Measurements from ENCODE around the gene NYAP1.
"Not testable (repeated sequence)": the region's sequence is repeated elsewhere in the genome, so short reads cannot be mapped to it uniquely, and the experiment has no call there.

NYAP1 gene

DNA sequence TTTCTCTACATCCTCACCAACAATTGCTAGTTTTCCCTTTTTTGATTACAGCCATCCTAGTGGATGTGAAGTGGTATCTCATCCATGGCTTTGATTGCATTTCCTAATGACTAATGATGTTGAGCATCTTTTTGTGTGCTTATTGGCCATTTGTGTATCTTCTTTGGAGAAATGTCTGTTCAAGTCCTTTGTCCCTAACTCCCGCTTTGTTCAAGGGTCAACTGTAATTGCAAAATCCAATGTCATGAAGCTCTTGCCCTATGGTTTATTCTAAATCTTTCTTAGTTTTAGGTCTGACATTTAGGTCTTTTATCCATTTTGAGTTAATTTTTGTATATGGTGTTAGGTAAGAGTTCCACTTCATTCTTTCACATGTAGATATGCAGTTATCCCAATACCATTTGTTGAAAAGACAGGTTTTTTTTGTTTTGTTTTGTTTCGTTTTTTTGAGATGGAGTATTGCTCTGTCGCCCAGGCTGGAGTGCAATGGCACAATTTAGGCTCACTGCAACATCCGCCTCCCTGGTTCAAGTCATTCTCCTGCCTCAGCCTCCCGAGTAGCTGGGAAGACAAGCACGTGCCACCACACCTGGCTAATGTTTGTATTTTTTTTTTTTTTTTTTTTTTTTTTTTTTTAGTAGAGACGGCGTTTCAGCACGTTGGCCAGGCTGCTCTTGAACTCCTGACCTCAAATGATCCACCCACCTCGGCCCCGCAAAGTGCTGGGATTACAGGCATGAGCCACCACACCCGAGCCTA, 44.6 kb downstream of the NYAP1 start:
- H3K36me3 Mint-ChIP-seq (ENCODE audit: low read depth); DNase-seq; H3K27ac Mint-ChIP-seq; H3K27me3 Mint-ChIP-seq; H3K4me3 Mint-ChIP-seq; H3K9me3 Mint-ChIP-seq: not testable (repeated sequence)
- H3K4me1 Mint-ChIP-seq (ENCODE audit: low read depth), result peaks cover 13% of the 10 kb centered on the region

DNA sequence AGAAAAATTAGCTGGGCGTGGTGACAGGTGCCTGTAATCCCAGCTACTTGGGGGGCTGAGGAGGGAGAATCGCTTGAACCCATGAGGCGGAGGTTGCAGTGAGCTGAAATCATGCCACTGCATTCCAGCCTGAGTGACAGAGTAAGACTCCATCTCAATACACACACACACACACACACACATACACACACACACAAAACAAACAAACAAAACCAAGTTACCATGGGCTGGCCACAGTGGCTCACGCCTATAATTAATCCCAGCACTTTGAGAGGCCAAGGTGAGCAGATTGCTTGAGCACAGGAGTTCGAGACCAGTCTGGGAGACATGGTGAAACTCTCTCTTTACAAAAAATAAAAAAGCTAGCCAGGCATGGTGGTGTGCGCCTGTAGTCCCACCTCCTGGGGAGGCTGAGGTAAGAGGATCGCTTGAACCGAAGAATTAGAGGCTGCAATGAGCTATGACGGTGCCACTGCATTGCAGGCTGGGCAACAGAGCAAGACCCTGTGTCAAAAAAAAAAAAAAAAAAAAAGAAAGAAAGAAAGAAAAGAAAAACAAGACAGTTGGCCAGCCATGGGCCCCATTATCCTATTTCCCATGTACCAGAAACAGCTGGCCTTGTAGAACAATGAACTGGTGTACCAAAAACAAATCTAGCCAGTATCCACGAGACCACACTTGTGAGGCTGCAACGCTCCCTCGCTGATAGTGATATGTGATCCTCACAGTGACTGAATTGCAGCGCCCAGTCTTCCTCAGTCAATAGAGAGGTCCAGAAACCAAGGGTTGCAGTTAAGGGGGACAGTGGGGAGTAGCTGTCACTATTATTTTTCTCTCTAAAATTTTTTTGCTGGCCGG, 48.7 kb downstream of the NYAP1 start:
- Mint-ChIP-seq H3K4me1 (ENCODE audit: low read depth) (peaks cover 8% of the 10 kb centered on the region), H3K9me3 (no peaks in the 10 kb centered on the region), H3K27me3 (no peaks in the 10 kb centered on the region), H3K27ac (no peak overlapping the region), H3K36me3 (ENCODE audit: low read depth) (no peaks in the 10 kb centered on the region), H3K4me3 (no peak overlapping the region)
- no peak for DNase-seq

DNA sequence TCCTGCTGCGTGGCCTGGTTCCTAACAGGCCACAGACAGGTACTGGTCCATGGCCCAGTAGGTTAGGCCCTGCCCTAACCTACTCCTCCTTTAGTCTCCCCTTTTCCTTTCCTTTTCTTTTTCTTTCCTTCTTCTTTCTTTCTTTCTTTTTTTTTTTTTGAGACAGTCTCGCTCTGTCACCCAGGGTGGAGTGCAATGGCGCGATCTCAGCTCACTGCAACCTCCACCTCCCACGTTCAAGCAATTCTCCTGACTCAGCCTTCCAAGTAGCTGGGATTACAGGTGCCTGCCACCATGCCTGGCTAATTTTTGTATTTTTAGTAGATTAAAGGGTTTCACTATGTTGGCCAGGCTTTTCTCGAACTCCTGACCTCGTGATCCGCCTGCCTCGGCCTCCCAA, 52.3 kb downstream of the NYAP1 start:
- H3K27me3 Mint-ChIP-seq, H3K4me3 Mint-ChIP-seq, H3K27ac Mint-ChIP-seq, H3K9me3 Mint-ChIP-seq, DNase-seq: not testable (repeated sequence)
- H3K4me1 Mint-ChIP-seq (ENCODE audit: low read depth), result peaks cover 18% of the 10 kb centered on the region
- H3K36me3 Mint-ChIP-seq (ENCODE audit: low read depth), result peaks cover 15% of the 10 kb centered on the region

GRCh38 chr7:100536695-100537094, 53.0 kb downstream of the NYAP1 start:
- peak overlapping the region; percentile 37 for H3K27ac Mint-ChIP-seq
- not testable (repeated sequence) for DNase-seq, H3K4me3 Mint-ChIP-seq, H3K27me3 Mint-ChIP-seq, H3K9me3 Mint-ChIP-seq
- H3K4me1 Mint-ChIP-seq (ENCODE audit: low read depth), result peaks cover 25% of the 10 kb centered on the region
- peaks cover 22% of the 10 kb centered on the region for H3K36me3 Mint-ChIP-seq (ENCODE audit: low read depth)

DNA sequence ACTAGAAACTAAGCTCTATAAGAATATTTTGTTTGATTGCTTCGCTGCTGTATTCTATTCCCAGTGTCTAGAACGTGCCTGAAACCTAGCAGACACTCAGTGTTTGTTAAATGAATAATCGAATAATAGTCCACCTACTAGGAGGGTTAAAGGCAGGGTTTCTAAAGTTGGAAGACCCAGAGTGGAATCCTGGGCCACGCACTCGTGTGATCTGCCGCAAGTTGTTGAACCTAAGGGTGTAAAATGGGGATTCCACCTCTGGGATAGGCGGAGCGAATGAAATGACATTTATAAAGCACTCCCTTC, 54.6 kb downstream of the NYAP1 start:
- no peaks in the 10 kb centered on the region for H3K9me3 Mint-ChIP-seq
- peaks cover 41% of the 10 kb centered on the region for H3K4me1 Mint-ChIP-seq (ENCODE audit: low read depth)
- H3K36me3 Mint-ChIP-seq (ENCODE audit: low read depth), result peaks cover 33% of the 10 kb centered on the region
- no peak for DNase-seq
- H3K27ac Mint-ChIP-seq, result peak overlapping the region; percentile 97
- no peaks in the 10 kb centered on the region for H3K27me3 Mint-ChIP-seq
- peak overlapping the region; percentile 95 for H3K4me3 Mint-ChIP-seq

GRCh38 chr7:100538654-100539435, 55.1 kb downstream of the NYAP1 start, which contains the start of gene AGFG2:
AGFG2 (plus strand) TSS chr7:100539203; CDS start chr7:100539347, 144 bp downstream.
- H3K36me3 Mint-ChIP-seq (ENCODE audit: low read depth), result peaks cover 38% of the 10 kb centered on the region
- DNase-seq, result peak; percentile 100
- H3K4me3 Mint-ChIP-seq, result peak within 1 kb of the TSS; percentile 95
- H3K9me3 Mint-ChIP-seq, result no peaks in the 10 kb centered on the region
- H3K4me1 Mint-ChIP-seq (ENCODE audit: low read depth), result peaks cover 47% of the 10 kb centered on the region
- no peaks in the 10 kb centered on the region for H3K27me3 Mint-ChIP-seq
- H3K27ac Mint-ChIP-seq, result peak within 1 kb of the TSS; percentile 100

- no peaks in the 10 kb centered on the region for H3K27me3 Mint-ChIP-seq
- H3K4me3 Mint-ChIP-seq, result peak overlapping the region; percentile 95
- no peaks in the 10 kb centered on the region for H3K9me3 Mint-ChIP-seq
- H3K27ac Mint-ChIP-seq, result peak overlapping the region; percentile 100
- peaks cover 53% of the 10 kb centered on the region for H3K4me1 Mint-ChIP-seq (ENCODE audit: low read depth)
- peaks cover 44% of the 10 kb centered on the region for H3K36me3 Mint-ChIP-seq (ENCODE audit: low read depth)
- DNase-seq, result peak; percentile 46
Observed at GRCh38 chr7:100539436-100540006, 55.8 kb downstream of the NYAP1 start.

- no peak for DNase-seq
- Mint-ChIP-seq H3K9me3 (no peaks in the 10 kb centered on the region), H3K27me3 (no peaks in the 10 kb centered on the region), H3K36me3 (ENCODE audit: low read depth) (peaks cover 45% of the 10 kb centered on the region), H3K4me3 (peak overlapping the region; percentile 95), H3K27ac (peak overlapping the region; percentile 100), H3K4me1 (ENCODE audit: low read depth) (peaks cover 60% of the 10 kb centered on the region)
Observed at GRCh38 chr7:100540073-100540723, 56.5 kb downstream of the NYAP1 start.

- H3K27me3 Mint-ChIP-seq, DNase-seq, H3K9me3 Mint-ChIP-seq: not testable (repeated sequence)
- Mint-ChIP-seq H3K4me3 (peak overlapping the region; percentile 95), H3K4me1 (ENCODE audit: low read depth) (peaks cover 70% of the 10 kb centered on the region), H3K27ac (peak overlapping the region; percentile 100), H3K36me3 (ENCODE audit: low read depth) (peaks cover 47% of the 10 kb centered on the region)
Observed at GRCh38 chr7:100541309-100541708, 57.6 kb downstream of the NYAP1 start.

GRCh38 chr7:100543586-100543985, 59.9 kb downstream of the NYAP1 start:
- H3K4me3 Mint-ChIP-seq, result peak overlapping the region; percentile 95
- peaks cover 88% of the 10 kb centered on the region for H3K4me1 Mint-ChIP-seq (ENCODE audit: low read depth)
- no peaks in the 10 kb centered on the region for H3K9me3 Mint-ChIP-seq
- peaks cover 67% of the 10 kb centered on the region for H3K36me3 Mint-ChIP-seq (ENCODE audit: low read depth)
- no peaks in the 10 kb centered on the region for H3K27me3 Mint-ChIP-seq
- peak overlapping the region; percentile 100 for H3K27ac Mint-ChIP-seq
- DNase-seq, result no peak

GRCh38 chr7:100544386-100544785, 60.7 kb downstream of the NYAP1 start:
- Mint-ChIP-seq H3K36me3 (ENCODE audit: low read depth) (peaks cover 73% of the 10 kb centered on the region), H3K4me1 (ENCODE audit: low read depth) (peaks cover 95% of the 10 kb centered on the region), H3K27me3 (no peaks in the 10 kb centered on the region), H3K4me3 (peak overlapping the region; percentile 95), H3K9me3 (no peaks in the 10 kb centered on the region), H3K27ac (peak overlapping the region; percentile 100)
- no peak for DNase-seq
